HG02678 (cell line): ENCODE data around the gene GFOD2.

Source experiments
- ATAC-seq: cut with Tn5 transposase; IDR thresholded peaks from one replicate; pipeline ENCODE4 v1.9.1; 2021; ENCODE audit warnings: mild to moderate bottlenecking, moderate library complexity; ENCODE audit not compliant: unreplicated experiment

Gene GFOD2

DNA sequence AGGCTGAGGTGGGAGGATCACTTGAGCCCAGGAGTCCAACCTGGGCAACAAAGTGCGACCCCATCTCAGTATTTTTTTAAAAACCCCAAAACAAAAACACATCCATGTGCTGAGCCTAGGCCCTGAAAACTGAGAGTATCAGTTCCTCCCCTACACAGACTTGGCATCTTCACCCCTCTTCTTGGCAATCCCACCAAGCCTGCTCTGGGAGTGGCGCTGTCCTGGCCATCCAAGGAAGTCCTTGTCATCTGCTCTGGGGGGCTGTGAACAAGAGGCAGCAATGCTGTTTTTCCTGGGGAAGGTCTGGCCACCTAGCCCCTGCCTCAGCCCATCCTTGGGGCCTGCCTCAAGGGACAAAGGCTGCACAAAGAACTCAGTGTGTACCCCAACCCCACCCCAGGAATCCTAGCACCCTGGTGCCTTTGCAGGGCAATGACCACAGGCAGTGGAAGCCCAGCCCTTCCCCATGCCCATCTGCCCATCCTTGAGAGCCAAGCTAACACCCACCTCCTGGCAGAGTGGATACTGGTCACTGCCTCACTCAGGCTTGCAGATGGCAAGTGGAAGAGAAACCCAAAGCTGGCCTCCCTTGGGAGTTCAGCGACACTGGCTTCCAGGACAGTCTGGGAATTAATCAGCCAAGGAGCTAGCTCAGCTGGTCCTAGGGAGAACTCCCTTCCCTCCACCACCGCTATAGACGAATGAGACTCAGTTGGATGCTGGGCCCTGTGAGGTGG lies 14.8 kb upstream of the GFOD2 start:
- no peak for ATAC-seq

DNA sequence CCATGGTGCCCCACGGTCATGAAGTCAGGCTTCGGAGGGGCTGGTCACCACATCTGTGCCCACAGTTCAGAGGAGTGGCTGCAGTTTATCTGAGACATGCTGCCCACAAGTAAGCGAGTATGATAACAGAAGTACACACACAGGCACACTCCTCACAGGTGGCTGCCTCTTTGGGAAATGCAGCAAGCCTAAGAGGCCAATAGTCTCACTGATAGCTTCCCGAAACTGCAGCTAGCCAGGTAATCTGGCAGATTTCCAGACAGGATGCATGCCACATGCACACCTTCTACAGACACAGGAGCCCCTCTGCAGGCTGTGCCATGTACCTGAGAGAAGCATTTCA lies 12.6 kb upstream of the GFOD2 start:
- ATAC-seq, result no peak

DNA sequence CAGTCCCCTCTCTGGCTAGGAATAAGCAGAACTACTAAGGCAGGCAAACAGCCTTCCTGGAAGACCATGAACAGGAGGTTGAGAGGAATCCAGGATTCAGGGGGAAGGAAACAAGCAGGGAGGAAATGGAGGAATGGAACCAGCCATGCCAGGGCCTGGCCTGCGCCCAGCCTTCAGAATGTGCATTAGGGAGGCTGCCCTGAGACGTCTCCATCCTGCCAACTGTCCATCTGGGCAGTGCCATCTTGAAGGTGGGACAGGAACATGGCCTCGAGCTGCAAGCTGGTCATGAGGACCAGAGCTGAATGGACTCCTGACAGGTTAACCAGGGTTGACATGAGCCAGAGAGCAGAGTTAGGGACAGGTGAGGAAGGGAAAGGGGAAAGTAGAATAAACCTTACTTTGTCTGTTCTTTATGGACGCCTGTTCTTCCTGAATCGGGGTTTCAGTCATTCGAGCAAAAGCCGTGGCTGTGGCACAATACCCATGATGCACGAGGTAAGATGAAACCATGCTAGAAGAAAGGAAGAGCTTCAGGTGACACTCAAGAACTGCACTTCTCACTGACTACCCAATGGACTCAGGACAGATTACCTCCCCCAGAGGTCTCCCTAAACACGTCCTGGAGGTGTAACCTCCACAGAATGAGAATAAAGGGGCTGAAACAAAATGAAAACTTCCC lies 12.1 kb upstream of the GFOD2 start:
- ATAC-seq, result no peak

DNA sequence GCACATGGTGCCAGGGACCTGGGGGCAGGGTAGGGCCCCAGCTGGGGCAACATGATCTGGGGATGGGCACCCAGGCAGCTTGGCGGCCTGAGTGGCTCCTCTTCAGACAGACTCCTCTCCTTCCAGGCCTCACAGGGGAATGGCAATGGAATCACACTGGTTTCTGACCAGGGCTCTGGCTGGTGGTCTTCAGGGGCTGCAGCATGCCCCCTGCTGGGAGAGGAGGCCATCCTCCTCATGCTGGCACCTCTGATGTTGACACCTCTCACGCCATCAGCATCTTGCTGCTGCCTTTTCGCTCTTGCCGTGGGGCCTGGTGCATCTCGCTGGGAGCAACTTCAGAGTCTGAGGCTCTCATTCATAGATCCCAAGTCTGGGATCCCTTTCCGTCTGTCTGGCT lies 11.2 kb upstream of the GFOD2 start:
- ATAC-seq, result no peak

DNA sequence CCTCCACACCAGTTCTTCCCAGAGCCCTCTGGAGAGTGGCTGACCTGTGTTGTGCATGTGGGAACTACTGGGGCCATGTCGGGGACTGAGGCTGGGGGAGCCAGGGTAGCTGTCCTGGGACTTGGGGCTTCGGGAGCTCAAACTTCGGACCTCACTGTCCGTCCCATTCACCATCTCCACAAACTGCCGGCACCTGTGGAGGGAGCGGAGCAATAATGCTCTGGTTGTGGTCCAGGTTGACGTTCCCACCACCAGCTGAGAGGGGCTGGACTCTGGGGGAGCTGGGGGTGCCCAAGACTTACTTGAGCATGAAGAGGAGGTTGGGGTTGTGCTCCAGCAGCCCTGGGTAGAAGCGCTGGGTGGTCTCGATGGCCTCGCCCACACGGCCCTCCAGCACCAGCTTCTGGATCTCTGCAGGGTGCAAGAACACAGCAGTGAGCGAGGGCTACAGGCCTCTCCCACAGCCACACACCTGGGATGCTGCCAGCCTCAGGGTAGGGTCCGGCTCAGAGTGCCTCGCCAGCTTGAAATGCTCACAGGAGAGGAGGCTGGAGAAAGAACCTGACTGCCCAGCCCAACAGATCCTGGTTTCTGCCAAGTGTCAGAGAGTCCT lies 10.6 kb upstream of the GFOD2 start:
- ATAC-seq, result no peak

DNA sequence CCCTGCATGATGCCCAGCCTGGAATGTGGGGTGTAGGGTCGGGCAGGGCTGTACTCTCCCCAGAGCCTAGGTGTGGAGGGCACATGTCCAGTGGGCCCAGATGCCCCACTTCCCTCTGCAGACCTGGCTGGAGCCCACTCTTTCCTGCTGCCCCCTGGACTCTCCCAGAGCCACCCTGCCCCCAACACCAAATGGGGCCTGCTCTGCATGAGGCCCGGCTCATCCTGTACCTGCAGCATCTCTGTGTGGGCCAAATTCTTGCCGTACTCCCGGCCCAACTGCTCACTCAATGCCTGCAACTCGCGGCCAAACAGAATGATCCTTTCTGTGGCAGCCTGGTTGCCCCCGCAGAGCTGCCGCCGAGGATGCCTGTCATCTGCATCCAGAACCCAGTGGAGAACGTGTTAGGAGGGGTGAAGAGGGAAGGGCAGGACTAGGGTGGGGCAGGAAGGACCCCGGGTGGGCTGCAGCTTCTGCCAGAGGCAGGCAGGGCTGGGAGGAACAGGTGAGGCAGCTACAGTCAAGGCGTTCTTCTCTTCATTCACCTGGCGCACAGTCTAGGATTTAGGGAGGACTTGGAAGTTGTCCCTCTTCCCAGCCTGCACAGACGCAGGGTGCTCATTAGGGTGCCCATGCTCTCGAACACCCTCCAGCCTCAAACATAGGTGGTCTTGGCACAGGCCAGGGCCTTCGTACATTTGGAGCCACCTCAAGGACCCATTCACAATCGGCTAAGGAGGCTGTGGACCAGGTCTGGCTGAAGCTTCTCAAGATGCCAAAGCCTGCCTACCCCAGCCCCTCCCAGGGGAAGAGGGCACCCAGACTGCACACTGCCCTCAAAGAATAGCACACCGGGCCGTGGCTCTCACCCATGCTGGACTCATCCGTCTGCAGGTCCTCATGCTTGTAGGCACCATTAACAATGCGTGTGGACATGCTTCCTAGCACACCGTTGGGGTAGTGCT lies 8.7 kb upstream of the GFOD2 start:
- ATAC-seq, result no peak

DNA sequence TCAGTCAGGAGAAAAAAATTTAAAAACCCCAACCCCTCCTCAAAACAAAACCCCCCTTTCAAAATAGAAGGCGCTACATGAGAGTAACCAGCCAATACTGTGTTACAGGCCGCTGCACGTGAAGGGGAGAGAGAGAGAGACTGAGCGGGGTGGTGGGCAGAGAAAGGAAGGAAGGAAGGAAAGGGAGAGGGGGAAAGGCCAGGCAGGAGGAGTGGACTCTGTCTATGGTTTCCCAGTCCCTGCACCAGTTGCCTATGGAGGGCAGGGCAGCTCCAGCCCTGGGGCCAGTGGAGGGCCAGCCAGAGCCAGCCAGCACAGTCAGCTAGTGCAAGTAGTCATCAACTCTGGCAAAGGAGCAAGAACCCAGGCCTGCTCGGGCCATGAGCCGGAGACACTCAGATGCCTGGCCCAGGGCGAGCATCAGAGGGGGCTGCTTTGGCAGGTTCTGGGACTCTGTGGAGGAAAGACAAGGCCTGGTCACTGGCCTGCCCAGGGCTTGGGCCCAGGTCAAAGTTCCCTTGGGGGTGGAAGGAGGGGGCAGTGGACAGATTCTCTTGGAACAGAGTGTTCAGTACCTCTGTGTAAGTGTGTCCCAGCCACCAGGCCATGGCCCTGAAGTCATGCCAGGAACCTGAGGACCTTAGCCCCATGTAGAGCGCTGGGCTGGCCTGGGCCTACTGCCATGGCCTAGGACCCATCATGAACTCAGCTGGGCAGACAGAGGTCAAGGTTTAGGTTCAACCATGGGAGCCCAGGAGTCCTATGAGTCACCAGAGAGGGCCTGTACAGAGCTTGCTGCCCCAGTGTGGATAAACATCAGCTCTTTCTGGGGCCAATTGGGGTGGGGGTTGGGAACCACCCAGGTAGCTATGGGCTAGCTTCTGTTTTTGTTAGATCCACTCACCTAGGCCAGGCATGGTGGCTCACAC lies 7.3 kb upstream of the GFOD2 start:
- no peak for ATAC-seq

DNA sequence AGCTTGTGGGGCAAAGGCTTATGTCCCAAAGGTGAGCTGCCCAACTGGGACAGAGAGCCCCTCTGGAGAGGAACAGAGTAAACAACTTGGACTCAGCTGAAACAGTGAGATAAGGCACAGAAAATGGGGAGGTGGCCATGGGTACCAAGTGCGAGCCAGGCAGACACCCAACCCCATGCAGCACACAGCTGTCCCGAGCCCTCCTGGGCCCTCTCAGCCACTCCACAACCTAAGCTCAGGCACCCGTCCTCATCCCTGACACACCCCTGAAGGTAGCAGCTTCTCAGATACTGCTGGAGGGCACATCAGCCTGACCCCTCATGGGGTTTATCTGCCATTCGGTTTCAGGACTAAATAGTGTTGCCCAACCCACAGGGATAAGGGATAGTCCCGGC lies 4.8 kb upstream of the GFOD2 start:
- no peak for ATAC-seq

DNA sequence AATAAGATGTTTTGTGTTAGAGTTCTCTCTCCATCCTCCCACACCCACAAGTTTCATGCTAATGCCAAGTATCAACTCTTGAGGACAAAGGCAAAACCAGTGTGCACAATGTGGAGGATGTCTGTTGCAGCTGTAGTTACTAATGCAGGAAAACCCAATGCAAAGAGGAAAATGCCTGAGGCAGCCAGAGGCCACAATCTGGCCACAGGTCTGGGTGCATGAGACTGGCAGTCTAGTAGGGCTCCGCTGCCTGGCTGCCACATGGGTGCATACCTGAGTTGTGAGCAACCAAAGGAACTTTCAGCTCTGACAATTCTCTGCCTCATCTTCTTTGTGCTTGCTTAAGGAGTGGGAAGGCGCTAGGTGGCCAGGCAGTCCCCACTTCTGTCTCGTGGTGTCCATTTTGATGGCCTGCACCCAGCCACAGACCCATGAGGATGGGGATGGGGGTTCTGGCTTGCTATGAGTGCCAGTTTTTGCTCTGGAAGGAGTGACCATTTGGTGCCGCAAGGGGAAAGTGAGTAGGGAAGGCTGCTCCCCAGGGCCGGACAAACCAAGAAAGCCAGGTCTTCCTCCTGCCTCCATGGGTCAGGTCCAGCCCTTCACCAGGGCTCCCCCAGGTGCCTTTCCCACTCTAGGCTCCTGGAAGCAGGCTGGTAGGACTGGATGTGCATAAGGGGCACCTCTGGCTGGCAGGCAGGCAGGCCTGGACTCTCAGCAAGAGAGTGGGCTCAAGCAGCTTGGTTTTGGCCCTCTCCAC lies 4.2 kb upstream of the GFOD2 start:
- no peak for ATAC-seq

DNA sequence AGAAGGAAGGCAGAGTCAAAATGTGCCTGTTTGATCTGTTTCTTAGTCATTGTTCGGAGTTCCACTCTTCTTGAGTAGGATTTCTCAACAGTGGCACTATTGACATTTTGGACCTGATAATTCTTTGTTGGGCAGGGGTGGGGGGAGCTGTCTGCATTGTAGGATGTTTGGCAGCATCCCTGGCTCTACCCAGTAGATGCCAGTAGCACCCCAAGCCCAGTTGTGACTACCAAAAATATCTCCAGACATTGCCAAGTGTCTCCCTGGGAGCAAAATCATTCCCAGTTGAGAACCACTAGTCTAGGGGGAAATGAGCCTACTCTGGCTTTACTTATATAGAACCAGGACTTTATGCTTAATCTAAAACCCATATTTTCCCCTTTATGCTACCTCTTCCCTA lies 1.1 kb upstream of the GFOD2 start:
- no peak for ATAC-seq

DNA sequence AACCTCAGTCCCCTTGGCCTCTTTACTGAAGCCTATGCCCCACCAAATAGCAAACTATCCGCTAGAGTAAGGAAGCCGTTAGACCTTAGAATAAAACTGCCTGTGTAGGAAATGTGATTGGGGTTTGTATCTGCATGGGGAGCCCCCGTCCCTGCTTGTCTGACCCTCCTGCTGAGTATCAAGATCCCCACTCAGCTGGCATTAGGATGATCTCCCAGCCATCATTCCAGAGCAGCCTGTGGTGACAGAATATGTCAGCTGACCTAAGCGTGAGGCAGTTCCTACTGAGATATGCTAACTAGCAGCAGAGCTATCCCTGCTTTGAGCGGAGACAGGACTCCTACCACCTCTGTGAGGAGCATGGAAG lies 645 bp upstream of the GFOD2 start:
- ATAC-seq, result peak; percentile 11

DNA sequence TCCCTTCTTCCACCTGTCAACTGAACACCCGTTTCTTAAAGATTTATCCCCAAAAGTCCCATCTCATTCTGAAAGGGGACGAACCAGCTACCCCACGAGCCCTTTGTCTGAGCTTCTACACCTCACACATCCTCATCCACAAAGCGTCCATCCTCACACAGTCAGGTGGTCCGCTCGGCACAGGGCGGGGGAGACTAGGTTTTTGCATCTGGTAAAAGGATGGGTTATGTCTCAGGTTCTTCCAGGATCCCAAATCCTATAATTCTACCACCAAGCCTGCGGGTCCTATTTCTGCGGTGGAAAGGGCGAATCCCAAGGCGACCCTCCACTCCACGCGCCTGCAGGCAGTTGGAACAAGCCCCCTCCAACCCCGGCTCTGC lies 458 bp downstream of the GFOD2 start:
- no peak for ATAC-seq

DNA sequence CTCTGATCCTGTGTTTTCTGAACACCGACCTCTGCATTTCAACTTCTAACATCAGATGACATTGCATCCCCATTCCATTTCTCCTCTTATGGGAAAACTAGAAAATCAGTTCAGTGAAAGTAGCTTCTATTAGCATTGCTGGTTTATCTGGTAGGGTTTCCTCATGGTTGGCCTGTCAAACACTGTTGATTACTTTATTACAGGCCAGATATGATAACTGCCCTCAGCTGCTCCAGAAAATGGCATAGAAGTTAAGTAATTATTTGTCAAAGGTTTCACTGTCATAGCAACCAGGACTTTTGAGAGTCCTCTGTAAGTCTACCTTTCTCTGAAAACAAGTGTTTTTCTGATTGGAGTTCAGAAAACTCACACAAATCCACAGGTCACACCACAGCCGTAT lies 3.0 kb downstream of the GFOD2 start:
- no peak for ATAC-seq

DNA sequence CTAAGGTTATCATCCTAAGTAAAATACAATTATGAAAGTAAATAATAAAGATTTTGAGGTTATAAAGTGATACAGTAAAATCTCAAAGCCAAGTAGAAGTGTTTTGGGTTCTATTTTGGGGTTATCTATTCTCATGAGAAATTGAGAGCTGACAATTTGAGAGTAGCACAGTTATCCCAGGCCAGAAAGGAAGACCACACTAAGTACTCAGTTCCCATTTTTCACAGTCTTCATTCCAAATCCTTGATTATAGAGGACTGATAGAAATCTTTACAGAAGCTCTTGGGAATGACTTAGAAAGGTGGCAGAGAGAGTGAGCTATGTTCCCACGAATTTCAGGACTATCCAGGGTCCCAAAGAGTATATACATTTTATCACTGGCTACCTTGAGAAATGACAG lies 4.6 kb downstream of the GFOD2 start:
- no peak for ATAC-seq

DNA sequence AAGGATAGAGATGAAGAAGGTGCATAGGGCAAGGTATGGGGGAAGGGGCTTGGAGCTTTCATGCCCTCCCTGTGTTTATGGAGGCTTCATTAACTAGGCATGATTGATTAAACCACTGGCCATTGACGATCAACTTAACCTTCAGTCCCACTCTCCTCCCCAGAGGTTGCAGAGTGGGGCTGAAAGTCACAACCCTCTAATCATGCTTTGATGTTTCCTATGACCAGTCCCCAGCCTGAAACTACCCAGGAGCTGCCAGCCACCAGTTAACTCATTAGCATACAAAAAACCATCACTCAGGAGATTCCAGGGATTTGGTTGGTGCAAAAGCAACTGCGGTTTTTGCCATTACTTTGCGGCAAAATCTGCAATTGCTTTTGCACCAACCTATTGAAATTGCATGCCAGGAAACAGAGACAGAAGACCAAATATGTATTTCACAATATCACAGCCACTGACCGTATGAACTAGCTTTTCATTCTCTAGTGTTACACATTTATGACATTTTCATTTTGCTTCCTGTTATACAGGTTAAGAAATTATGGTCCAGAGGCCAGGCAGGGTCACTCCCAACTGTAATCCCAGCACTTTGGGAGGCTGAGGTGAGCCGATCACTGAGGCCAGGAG lies 5.4 kb downstream of the GFOD2 start:
- ATAC-seq, result no peak

DNA sequence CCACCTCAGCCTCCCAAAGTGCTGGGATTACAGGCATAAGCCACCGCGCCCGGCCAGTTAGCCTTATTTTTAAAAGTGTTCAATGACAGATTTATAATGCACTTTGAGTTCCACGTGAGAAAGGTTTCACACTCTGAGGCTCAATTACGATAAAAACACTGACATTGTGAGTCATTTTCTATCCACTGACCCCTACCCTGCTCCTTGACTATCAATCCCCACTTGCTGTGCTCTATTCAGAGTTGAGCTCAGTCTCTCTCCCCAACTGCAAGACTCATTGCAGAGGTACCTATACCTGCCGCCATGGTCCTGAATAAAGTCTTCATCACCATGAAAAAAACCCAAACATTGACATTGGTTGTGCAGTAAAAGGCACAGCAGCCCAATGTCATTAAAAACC lies 8.5 kb downstream of the GFOD2 start:
- ATAC-seq, result no peak

DNA sequence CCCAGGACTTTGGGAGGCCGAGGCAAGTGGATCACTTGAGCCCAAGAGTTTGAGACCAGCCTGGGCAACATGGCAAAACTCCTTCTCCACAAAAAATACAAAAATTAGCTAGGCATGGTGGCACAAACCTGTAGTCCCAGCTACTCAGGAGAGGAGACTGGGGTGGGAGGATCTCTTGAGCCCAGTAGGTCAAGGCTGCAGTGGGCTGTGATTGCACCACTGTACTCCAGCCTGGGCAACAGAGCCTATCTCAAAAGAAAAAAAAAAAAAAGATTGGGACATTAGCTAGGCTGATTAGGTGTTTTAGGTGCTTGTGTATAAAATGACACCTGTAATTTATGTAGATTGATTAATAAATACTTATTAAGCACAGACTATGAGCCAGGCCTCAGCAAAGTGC lies 10.1 kb downstream of the GFOD2 start:
- no peak for ATAC-seq

DNA sequence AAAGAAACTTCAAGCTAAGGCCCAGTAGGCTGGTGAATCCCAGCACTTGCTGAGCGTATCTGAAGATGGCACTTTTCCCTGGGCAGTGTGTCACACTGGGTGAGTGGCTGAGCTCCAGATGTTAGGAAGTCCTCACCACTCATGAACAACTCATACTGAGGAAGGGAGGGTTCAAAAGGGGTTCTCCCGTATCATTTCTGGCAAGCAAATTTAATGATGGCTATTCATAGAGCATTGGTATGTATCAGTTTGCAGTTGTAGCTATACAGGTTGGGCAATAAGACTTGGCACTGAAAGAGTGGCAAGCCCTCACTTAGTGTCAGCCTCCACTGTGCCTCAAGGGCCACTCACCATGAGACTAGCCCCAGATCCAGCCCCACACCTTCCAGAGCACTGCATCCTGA lies 10.7 kb downstream of the GFOD2 start:
- ATAC-seq, result no peak

DNA sequence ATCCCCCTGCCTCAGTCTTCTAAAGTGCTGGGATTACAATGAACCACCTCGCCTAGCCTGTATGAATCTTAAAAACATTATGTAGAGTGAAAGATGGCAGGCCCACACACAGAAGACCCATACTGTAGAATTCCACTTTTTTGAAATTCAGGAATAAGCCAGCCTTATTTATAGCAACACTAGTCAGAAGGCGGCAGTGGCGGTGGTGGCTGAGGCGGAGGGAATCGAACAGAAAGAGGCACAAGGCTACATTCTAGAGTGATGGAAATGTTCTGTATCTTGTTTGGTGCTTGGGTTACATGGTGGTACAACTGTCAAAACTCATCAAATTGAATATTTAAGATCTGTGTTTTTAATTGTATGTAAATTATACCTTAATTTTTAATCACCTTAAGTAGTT lies 11.3 kb downstream of the GFOD2 start:
- no peak for ATAC-seq
